HG03520 (cell line): ENCODE results near the gene NXN.
"Not testable (repeated sequence)": the region's sequence is repeated elsewhere in the genome, so short reads cannot be mapped to it uniquely, and the experiment has no call there.

Experiments
- ATAC-seq: cut with Tn5 transposase; IDR thresholded peaks from one replicate; pipeline ENCODE4 v1.9.1; 2021; ENCODE audit warnings: mild to moderate bottlenecking, moderate library complexity; ENCODE audit not compliant: unreplicated experiment

The NXN gene

GRCh38 chr17:896454-896853 lies 83.1 kb downstream of the NXN start:
- no peak for ATAC-seq

GRCh38 chr17:892958-893357 lies 86.6 kb downstream of the NXN start:
- no peak for ATAC-seq

GRCh38 chr17:888998-889441 lies 90.6 kb downstream of the NXN start:
- no peak for ATAC-seq

GRCh38 chr17:887551-888209 lies 91.9 kb downstream of the NXN start:
- ATAC-seq, result no peak

GRCh38 chr17:885971-886571 lies 93.5 kb downstream of the NXN start:
- ATAC-seq, result no peak

- ATAC-seq, result no peak
Measured at GRCh38 chr17:883586-883962, 96.0 kb downstream of the NXN start.

- no peak for ATAC-seq
Measured at GRCh38 chr17:882827-883585, 96.6 kb downstream of the NXN start.

- ATAC-seq, result no peak
Measured at GRCh38 chr17:881778-882177, 97.8 kb downstream of the NXN start.

- ATAC-seq, result no peak
Measured at GRCh38 chr17:880443-881269, 98.9 kb downstream of the NXN start.

- no peak for ATAC-seq
Measured at GRCh38 chr17:879546-880442, 99.8 kb downstream of the NXN start.

GRCh38 chr17:877630-878029 lies 101.9 kb downstream of the NXN start:
- ATAC-seq, result no peak

GRCh38 chr17:876272-876671 lies 103.3 kb downstream of the NXN start:
- no peak for ATAC-seq

- not testable (repeated sequence) for ATAC-seq
Measured at GRCh38 chr17:874590-874989, 105.0 kb downstream of the NXN start.

- no peak for ATAC-seq
Measured at GRCh38 chr17:872855-873254, 106.7 kb downstream of the NXN start.

- ATAC-seq, result no peak
Measured at GRCh38 chr17:871751-872519, 107.6 kb downstream of the NXN start.

GRCh38 chr17:869567-870525 lies 109.7 kb downstream of the NXN start:
- no peak for ATAC-seq

GRCh38 chr17:869086-869485 lies 110.5 kb downstream of the NXN start:
- no peak for ATAC-seq

- no peak for ATAC-seq
Measured at GRCh38 chr17:867896-868489, 111.6 kb downstream of the NXN start.
